ENCODE results near the gene MGAT3. TPM values are rescaled to one million over a fixed set of nuclear protein-coding genes. Genes with fewer than 3 reads are reported as not detected.

Gene MGAT3
- polyA plus RNA-seq, 1 experiment, result 0.10 TPM

DNA sequence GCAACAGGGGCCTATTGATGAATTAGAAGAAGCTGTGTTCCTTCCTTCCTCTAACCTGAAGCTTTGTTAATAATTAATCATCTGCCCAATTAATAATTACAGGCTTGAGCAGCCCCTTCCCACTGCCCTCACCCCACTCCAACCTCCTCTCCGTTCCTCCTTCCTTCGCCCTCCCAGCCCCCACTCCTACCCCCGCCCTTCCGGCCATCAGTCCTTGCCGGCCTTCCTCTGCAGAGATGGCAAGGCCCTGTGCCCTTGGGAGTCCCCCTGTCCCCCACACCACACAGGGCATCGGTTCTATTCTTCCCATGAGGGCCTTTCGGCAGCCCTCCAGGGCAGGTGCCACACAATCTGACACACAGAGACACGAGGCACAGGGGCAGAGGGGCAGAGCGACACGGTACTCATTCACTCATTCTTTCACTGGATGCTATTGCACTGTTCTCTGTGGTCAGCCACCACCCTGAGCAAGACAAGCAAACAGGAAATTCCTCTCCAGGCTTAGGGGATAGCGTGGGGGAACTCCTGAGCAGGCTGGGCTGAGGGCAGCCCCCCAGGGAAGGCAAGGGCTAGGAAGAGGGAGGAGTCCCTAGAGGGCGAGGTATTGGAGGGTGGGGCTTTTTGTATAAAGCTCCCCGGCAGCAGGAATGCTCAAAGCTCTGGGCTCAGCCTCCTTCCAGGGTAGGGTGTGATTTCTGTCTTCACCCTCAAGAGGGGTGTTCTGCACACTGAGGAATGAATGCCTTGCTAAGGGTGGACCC is 14.7 kb downstream of the MGAT3 start:
- POLR2A ChIA-PET, result no interaction called here
- Histone ChIP-seq H3K27ac (ENCODE audit: low read depth, low read length) (peak overlapping the region; percentile 21), H3K9me3 (ENCODE audit: control insufficient read depth, insufficient read depth, low read length) (no peaks in the 10 kb centered on the region), H3K27me3 (ENCODE audit: control insufficient read depth, insufficient read depth, low read length) (no peaks in the 10 kb centered on the region), H3K4me3 (ENCODE audit: low read depth, low read length) (no peak overlapping the region)
- CTCF ChIA-PET, result interaction anchor here (0.7 kb wide), 1 partner anchor 43 kb away, joined by 3 read pairs; no protein-coding TSS in a partner anchor
- TF ChIP-seq, protein P1, sequence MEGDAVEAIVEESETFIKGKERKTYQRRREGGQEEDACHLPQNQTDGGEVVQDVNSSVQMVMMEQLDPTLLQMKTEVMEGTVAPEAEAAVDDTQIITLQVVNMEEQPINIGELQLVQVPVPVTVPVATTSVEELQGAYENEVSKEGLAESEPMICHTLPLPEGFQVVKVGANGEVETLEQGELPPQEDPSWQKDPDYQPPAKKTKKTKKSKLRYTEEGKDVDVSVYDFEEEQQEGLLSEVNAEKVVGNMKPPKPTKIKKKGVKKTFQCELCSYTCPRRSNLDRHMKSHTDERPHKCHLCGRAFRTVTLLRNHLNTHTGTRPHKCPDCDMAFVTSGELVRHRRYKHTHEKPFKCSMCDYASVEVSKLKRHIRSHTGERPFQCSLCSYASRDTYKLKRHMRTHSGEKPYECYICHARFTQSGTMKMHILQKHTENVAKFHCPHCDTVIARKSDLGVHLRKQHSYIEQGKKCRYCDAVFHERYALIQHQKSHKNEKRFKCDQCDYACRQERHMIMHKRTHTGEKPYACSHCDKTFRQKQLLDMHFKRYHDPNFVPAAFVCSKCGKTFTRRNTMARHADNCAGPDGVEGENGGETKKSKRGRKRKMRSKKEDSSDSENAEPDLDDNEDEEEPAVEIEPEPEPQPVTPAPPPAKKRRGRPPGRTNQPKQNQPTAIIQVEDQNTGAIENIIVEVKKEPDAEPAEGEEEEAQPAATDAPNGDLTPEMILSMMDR (IDR thresholded peaks at IDR 0.05; ENCODE audit: low read depth, low read length), result no peak
- DNase-seq (ENCODE audit: low read depth, low spot score), result no peak

DNA sequence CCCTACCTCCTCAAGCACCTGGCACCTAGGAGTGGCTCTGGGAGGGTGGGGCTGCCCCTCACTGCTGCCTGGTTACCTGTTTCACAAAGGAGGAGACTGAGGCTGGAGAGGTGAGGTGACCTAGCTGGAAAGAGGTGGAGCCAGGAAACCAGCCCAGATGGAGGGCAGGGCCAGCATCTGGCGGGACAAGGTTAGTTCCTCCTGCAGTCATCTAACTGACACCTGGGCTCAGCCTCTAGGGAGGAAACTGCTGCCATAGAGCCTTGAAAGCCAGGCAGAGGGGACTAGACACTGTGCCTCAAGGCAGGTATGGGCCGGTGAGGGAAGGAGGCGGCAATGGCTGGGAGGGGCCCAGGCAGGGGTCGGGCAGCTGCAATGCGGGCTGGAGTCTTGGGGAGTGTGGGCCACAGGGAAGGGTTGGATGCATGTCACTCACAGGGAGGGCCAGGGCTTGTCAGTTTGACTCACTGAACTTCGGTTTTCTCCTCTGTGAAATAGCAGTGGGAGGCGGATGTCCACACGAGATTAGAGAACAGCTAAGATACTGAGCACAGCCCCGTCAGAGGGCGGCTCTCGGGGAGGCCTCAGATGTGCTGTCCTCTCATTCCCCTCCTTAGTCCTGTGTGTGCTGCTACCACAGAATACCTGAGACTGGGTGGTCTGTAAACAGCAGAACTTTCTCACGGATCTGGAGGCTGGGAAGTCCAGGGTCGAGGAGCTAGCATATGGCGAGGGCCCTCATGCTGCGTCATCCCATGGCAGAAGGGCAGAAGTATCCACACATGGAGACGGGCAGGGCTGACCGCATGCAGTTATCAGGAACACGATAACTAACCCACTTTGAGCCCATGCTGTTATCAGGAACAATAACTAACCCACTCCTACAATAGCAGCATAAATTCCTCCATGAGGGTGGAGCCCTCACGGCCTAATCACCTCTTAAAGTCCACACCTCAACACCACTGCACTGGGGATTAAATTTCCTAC is 16.1 kb downstream of the MGAT3 start:
- no peak for DNase-seq (ENCODE audit: low read depth, low spot score)
- CTCF ChIA-PET, result no interaction called here
- Histone ChIP-seq H3K27ac (ENCODE audit: low read depth, low read length) (no peak overlapping the region), H3K4me3 (ENCODE audit: low read depth, low read length) (no peak overlapping the region), H3K27me3 (ENCODE audit: control insufficient read depth, insufficient read depth, low read length) (no peaks in the 10 kb centered on the region), H3K9me3 (ENCODE audit: control insufficient read depth, insufficient read depth, low read length) (no peaks in the 10 kb centered on the region)
- POLR2A ChIA-PET, result interaction anchor here (0.5 kb wide), 1 partner anchor 873 kb away, joined by 5 read pairs; no protein-coding TSS in a partner anchor
- TF ChIP-seq, protein P1 (IDR thresholded peaks at IDR 0.05; ENCODE audit: low read depth, low read length), result no peak

DNA sequence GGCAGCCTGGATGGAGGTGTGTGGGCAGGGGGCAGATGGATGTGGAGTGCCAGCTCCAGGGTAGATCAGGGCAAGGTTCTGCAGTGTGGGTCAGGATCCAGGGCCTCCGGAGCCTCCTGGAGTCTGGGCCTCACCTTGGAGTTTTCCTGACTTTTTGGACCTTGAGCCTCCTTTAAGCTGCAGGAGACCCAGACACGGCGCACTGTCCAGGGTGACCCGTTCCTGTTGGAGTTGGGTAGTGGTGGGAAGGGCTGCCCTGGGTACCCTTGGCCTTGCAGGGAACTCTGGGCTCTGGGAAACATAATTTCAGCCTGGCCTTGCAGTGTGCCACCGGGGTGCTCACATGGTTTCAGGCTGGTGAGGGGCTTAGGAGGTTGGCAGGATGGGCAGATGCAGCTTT is 17.0 kb downstream of the MGAT3 start:
- POLR2A ChIA-PET, result interaction anchor here (0.5 kb wide), 1 partner anchor 872 kb away, joined by 5 read pairs; no protein-coding TSS in a partner anchor
- DNase-seq (ENCODE audit: low read depth, low spot score), result no peak
- CTCF ChIA-PET, result no interaction called here
- TF ChIP-seq, protein P1 (IDR thresholded peaks at IDR 0.05; ENCODE audit: low read depth, low read length), result no peak
- Histone ChIP-seq H3K27me3 (ENCODE audit: control insufficient read depth, insufficient read depth, low read length) (no peaks in the 10 kb centered on the region), H3K4me3 (ENCODE audit: low read depth, low read length) (no peak overlapping the region), H3K9me3 (ENCODE audit: control insufficient read depth, insufficient read depth, low read length) (no peaks in the 10 kb centered on the region), H3K27ac (ENCODE audit: low read depth, low read length) (peak overlapping the region; percentile 11)

DNA sequence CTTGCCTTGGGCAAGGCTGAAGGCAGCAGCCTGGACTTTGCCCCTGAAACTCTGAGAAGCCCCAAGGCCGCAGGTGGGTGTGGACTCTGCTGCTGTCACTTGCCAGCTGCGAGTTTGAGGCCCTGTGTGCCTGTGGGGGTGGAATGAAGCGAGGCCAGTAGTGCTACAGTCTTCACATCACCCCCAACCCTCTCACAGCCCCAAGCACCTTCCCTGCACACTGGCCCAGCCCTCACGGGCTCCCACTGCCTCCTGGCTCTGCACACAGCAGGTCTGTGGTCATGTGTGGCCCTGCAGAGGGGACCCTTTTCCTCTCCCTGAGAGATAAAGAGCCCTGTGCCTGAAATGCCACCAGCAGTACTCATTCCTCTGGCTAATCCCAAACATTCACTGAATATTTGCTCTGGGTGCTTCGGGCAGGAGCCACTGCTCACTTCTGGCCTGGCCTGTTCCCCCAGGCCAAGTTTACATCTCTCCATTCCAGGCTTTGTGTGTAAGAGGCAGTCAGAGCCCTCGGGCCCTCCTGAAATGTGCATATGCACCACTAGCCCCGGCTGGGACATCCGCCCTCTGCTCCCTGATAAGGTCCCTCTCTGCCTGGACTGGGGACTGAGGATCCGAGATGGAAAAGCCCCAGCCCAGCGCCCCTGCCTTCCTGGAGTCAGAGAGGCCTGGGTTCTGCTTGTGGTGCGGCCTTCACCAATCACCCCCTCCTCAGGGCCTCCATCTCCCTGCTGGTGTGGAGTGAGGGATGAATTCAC is 17.7 kb downstream of the MGAT3 start:
- TF ChIP-seq, protein P1 (IDR thresholded peaks at IDR 0.05; ENCODE audit: low read depth, low read length), result no peak
- Histone ChIP-seq H3K4me3 (ENCODE audit: low read depth, low read length) (no peak overlapping the region), H3K9me3 (ENCODE audit: control insufficient read depth, insufficient read depth, low read length) (no peaks in the 10 kb centered on the region), H3K27ac (ENCODE audit: low read depth, low read length) (peak overlapping the region; percentile 47), H3K27me3 (ENCODE audit: control insufficient read depth, insufficient read depth, low read length) (no peaks in the 10 kb centered on the region)
- DNase-seq (ENCODE audit: low read depth, low spot score), result no peak
- ChIA-PET CTCF (interaction anchor here (2.0 kb wide), 1 partner anchor 22 kb away, joined by 12 read pairs; no protein-coding TSS in a partner anchor), POLR2A (no interaction called here)
